ENCODE results near the gene ANO8. TPM values are rescaled to one million over a fixed set of nuclear protein-coding genes. Genes with fewer than 3 reads are reported as not detected.
A peak's percentile ranks its signal among the peaks of the same experiment; 100 is the strongest.

Gene ANO8
- total and polyA plus RNA-seq, 2 of the 8 experiments (the other 6 are each of a cell fraction or from before 2014, with no cell fraction given): 9.5 to 20.7 TPM

- TF ChIP-seq RXRA (IDR thresholded peaks at IDR 0.05; ENCODE audit: insufficient read depth, low read depth, low read length) (no peak), RNF2 (IDR thresholded peaks at IDR 0.05; ENCODE audit: borderline replicate concordance, low read depth, low read length, missing control alignments, poor library complexity, severe bottlenecking) (peak; percentile 55), ASH2L (IDR thresholded peaks at IDR 0.05; ENCODE audit: low read length) (no peak), SP2 (IDR thresholded peaks at IDR 0.05; ENCODE audit: low read length) (no peak), CHD1 (IDR thresholded peaks at IDR 0.05; ENCODE audit: low read depth, low read length) (no peak), SIN3A (conservative IDR thresholded peaks at IDR 0.05 in 1 of 2, IDR thresholded peaks at IDR 0.05 in 1 of 2; ENCODE audit: low read depth in 1 of 2, low read length in 2 of 2) (no peak)
- TF ChIP-seq, protein P1, sequence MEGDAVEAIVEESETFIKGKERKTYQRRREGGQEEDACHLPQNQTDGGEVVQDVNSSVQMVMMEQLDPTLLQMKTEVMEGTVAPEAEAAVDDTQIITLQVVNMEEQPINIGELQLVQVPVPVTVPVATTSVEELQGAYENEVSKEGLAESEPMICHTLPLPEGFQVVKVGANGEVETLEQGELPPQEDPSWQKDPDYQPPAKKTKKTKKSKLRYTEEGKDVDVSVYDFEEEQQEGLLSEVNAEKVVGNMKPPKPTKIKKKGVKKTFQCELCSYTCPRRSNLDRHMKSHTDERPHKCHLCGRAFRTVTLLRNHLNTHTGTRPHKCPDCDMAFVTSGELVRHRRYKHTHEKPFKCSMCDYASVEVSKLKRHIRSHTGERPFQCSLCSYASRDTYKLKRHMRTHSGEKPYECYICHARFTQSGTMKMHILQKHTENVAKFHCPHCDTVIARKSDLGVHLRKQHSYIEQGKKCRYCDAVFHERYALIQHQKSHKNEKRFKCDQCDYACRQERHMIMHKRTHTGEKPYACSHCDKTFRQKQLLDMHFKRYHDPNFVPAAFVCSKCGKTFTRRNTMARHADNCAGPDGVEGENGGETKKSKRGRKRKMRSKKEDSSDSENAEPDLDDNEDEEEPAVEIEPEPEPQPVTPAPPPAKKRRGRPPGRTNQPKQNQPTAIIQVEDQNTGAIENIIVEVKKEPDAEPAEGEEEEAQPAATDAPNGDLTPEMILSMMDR (IDR thresholded peaks at IDR 0.05; ENCODE audit: control extremely low read depth in 1 of 3, insufficient read depth in 1 of 3, low read depth in 1 of 3, low read length in 3 of 3): no peak
Measured at GRCh38 chr19:17329366-17330261, 5.0 kb downstream of the ANO8 start (continued).

Measured in H1 (cell line).